SU-DHL-6 (cell line): Measurements from ENCODE around the gene ANKRD61.
"Not testable (repeated sequence)": the region's sequence is repeated elsewhere in the genome, so short reads cannot be mapped to it uniquely, and the experiment has no call there.

Source experiments
- H2AFZ ChIP-seq: fragments of 200-600 bp; sonication (generic); 2 replicates; pipeline ENCODE4 v1.6.1; 2014; ENCODE audit warnings: low read depth, mild to moderate bottlenecking, moderate library complexity, mixed read lengths, antibody characterized with exemption, low read length; ENCODE audit not compliant: severe bottlenecking
- H3F3A ChIP-seq: fragments of 200-600 bp; shearing (Covaris generic); 2 replicates; pipeline ENCODE4 v1.6.0; 2016; ENCODE audit warnings: antibody characterized with exemption, mild to moderate bottlenecking; ENCODE audit not compliant: insufficient read depth
- H3K27ac ChIP-seq: fragments of 200-600 bp; sonication (generic); 2 replicates; pipeline ENCODE4 v1.5.1; 2016; ENCODE audit warnings: low read depth, mild to moderate bottlenecking, low read length, moderate library complexity, mixed read lengths
- H3K27me3 ChIP-seq: fragments of 200-600 bp; sonication (generic), shearing (Covaris generic); 2 replicates; pipeline ENCODE4 v1.6.0; 2014; ENCODE audit warnings: mild to moderate bottlenecking, low read length
- H3K36me3 ChIP-seq: fragments of 200-600 bp; sonication (generic); 2 replicates; pipeline ENCODE4 v1.6.1; 2014; ENCODE audit warnings: mild to moderate bottlenecking, low read length, mixed read lengths
- H3K4me2 ChIP-seq: fragments of 300-600, 200-600 bp; shearing (Covaris generic), sonication (generic); 2 replicates; pipeline ENCODE4 v1.6.0; 2014; ENCODE audit warnings: low read length, low read depth, mild to moderate bottlenecking; ENCODE audit not compliant: poor library complexity, severe bottlenecking
- H3K4me3 ChIP-seq: fragments of 200-600 bp; sonication (generic); 2 replicates; pipeline ENCODE4 v1.5.1; 2014; ENCODE audit warnings: antibody characterized with exemption, low read length, mild to moderate bottlenecking, mixed read lengths; ENCODE audit not compliant: insufficient read depth, poor library complexity, severe bottlenecking
- H3K79me2 ChIP-seq: fragments of 200-600 bp; sonication (generic); 2 replicates; pipeline ENCODE4 v1.6.1; 2014; ENCODE audit warnings: mild to moderate bottlenecking, low read length, moderate library complexity; ENCODE audit not compliant: insufficient read depth
- H3K9ac ChIP-seq: fragments of 200-600 bp; sonication (generic); 2 replicates; pipeline ENCODE4 v1.7.0; 2014; ENCODE audit warnings: mild to moderate bottlenecking, low read length
- H3K9me2 ChIP-seq: fragments of 200-600 bp; sonication (generic); replicated peaks from 2 replicates; pipeline ENCODE4 v1.6.1; 2014; ENCODE audit warnings: low read length; ENCODE audit not compliant: insufficient read depth
- H3K9me3 ChIP-seq: fragments of 200-600 bp; sonication (generic); 2 replicates; pipeline ENCODE4 v1.6.1; 2014; ENCODE audit warnings: low read length, mixed read lengths; ENCODE audit not compliant: insufficient read depth
- H4K20me1 ChIP-seq: fragments of 200-600 bp; sonication (generic); 2 replicates; pipeline ENCODE4 v1.6.1; 2014; ENCODE audit warnings: low read depth, mild to moderate bottlenecking, antibody characterized with exemption, low read length, moderate library complexity, mixed read lengths
- CTCF ChIP-seq: fragments of 200-600 bp; sonication (generic); IDR thresholded peaks from one replicate; pipeline ENCODE4 v1.5.1; 2017; ENCODE audit warnings: antibody characterized with exemption, mild to moderate bottlenecking, low read length, moderate library complexity; ENCODE audit not compliant: insufficient read depth, poor library complexity, severe bottlenecking
- EZH2phosphoT487 ChIP-seq: fragments of 200-600 bp; sonication (generic), shearing (Covaris generic); conservative IDR thresholded peaks from 2 replicates; pipeline ENCODE4 v1.6.1; 2018; ENCODE audit warnings: mild to moderate bottlenecking, antibody characterized with exemption, low read length, moderate library complexity, mixed read lengths

Gene ANKRD61

GRCh38 chr7:6030988-6031387 is at the start of gene ANKRD61:
Gene ANKRD61 (plus strand): TSS chr7:6031376. CDS start chr7:6031376, 0 bp downstream.
- Histone ChIP-seq H3K9me2 (no peaks in the 10 kb centered on the region), H3F3A (no peaks in the 10 kb centered on the region), H3K36me3 (peaks cover 12% of the 10 kb centered on the region), H3K27ac (no peak within 1 kb of the TSS), H3K4me2 (no peak within 1 kb of the TSS), H3K9ac (no peak within 1 kb of the TSS), H2AFZ (no peak within 1 kb of the TSS), H3K4me3 (no peak within 1 kb of the TSS), H3K79me2 (peaks cover 7% of the 10 kb centered on the region; the same call in 1 of the 2 replicates), H3K27me3 (no peaks in the 10 kb centered on the region), H4K20me1 (no peaks in the 10 kb centered on the region), H3K9me3 (no peaks in the 10 kb centered on the region)
- no peak for TF ChIP-seq EZH2phosphoT487

GRCh38 chr7:5987061-5987460 is 44.1 kb upstream of the ANKRD61 start:
- H3K4me2 ChIP-seq, result not testable (repeated sequence)

GRCh38 chr7:5997210-5997808 is 33.9 kb upstream of the ANKRD61 start:
- no peaks in the 10 kb centered on the region for H3K9me3 ChIP-seq
- H3K4me2 ChIP-seq, result no peak overlapping the region
- no peaks in the 10 kb centered on the region for H3F3A ChIP-seq
- no peaks in the 10 kb centered on the region for H3K27me3 ChIP-seq
- H3K36me3 ChIP-seq, result peaks cover 35% of the 10 kb centered on the region
- no peak overlapping the region for H3K27ac ChIP-seq
- H3K9me2 ChIP-seq, result no peaks in the 10 kb centered on the region
- no peak overlapping the region for H2AFZ ChIP-seq
- no peak overlapping the region for H3K9ac ChIP-seq
- no peaks in the 10 kb centered on the region for H4K20me1 ChIP-seq
- no peaks in the 10 kb centered on the region for H3K79me2 ChIP-seq
- peak; percentile 80 for TF ChIP-seq CTCF
- TF ChIP-seq EZH2phosphoT487, result no peak
- H3K4me3 ChIP-seq, result no peak overlapping the region

More at GRCh38 chr7:5987061-5987460, 44.1 kb upstream of the ANKRD61 start:
- H3K79me2 ChIP-seq, H3K9me3 ChIP-seq, H3K4me3 ChIP-seq, H4K20me1 ChIP-seq, H3F3A ChIP-seq, H2AFZ ChIP-seq, H3K27me3 ChIP-seq, H3K9ac ChIP-seq, H3K27ac ChIP-seq, H3K9me2 ChIP-seq: not testable (repeated sequence)
- H3K36me3 ChIP-seq, result peaks cover 13% of the 10 kb centered on the region; the same call in 1 of the 2 replicates

- peak overlapping the region; percentile 77 for H3K27ac ChIP-seq
- H3K9ac ChIP-seq, result peak overlapping the region; percentile 84
- peak overlapping the region; percentile 92 for H3K4me2 ChIP-seq
- no peaks in the 10 kb centered on the region for H4K20me1 ChIP-seq
- TF ChIP-seq CTCF (no peak), EZH2phosphoT487 (no peak)
- no peaks in the 10 kb centered on the region for H3K9me2 ChIP-seq
- H3K9me3 ChIP-seq, result no peaks in the 10 kb centered on the region
- H3K4me3 ChIP-seq, result peak overlapping the region; percentile 81
- H3K27me3 ChIP-seq, result no peaks in the 10 kb centered on the region
- peaks cover 24% of the 10 kb centered on the region for H3F3A ChIP-seq
- peaks cover 8% of the 10 kb centered on the region; the same call in 1 of the 2 replicates for H3K36me3 ChIP-seq
- peaks cover 47% of the 10 kb centered on the region for H3K79me2 ChIP-seq
- no peak overlapping the region for H2AFZ ChIP-seq
These were observed 23.8 kb upstream of the ANKRD61 start for GRCh38 chr7:6007386-6007785.

GRCh38 chr7:6007835-6008590 is 23.2 kb upstream of the ANKRD61 start:
- not testable (repeated sequence) for H2AFZ ChIP-seq, H3K9me2 ChIP-seq, H3K27me3 ChIP-seq, H3K9me3 ChIP-seq, H4K20me1 ChIP-seq, H3K36me3 ChIP-seq
- peak overlapping the region; percentile 92 for H3K4me2 ChIP-seq
- H3K9ac ChIP-seq, result peak overlapping the region; percentile 84
- H3F3A ChIP-seq, result peaks cover 25% of the 10 kb centered on the region
- peaks cover 53% of the 10 kb centered on the region for H3K79me2 ChIP-seq
- peak overlapping the region; percentile 77 for H3K27ac ChIP-seq
- peak overlapping the region; percentile 81 for H3K4me3 ChIP-seq
